Neural crest cell (in vitro differentiated cells): Measurements from ENCODE around the gene PARP9. TPM values are rescaled to one million over a fixed set of nuclear protein-coding genes. Genes with fewer than 3 reads are reported as not detected.

Experiments used
- DNase-seq: peaks from one replicate; pipeline ENCODE4 v3.0.0; 2021; ENCODE audit warnings: low read depth, mixed read lengths, low spot score
- H3K27ac Mint-ChIP-seq: one replicate; pipeline ENCODE4 v1.8.0; 2021; ENCODE audit warnings: mild to moderate bottlenecking, mixed read lengths; ENCODE audit not compliant: unreplicated experiment
- H3K27me3 Mint-ChIP-seq: 2 replicates; pipeline ENCODE4 v1.8.0; 2021; ENCODE audit warnings: low read depth, mild to moderate bottlenecking, mixed read lengths
- H3K36me3 Mint-ChIP-seq: 2 replicates; pipeline ENCODE4 v1.8.0; 2021; ENCODE audit warnings: low read depth, mild to moderate bottlenecking, mixed read lengths
- H3K4me1 Mint-ChIP-seq: 2 replicates; pipeline ENCODE4 v1.8.0; 2021; ENCODE audit warnings: mixed read lengths
- H3K4me3 Mint-ChIP-seq: one replicate; pipeline ENCODE4 v1.8.0; 2021; ENCODE audit warnings: mild to moderate bottlenecking, mixed read lengths
- H3K9me3 Mint-ChIP-seq: 2 replicates; pipeline ENCODE4 v1.8.0; 2021; ENCODE audit warnings: mixed read lengths
- total RNA-seq: library from RNA; stranded (reverse); gene quantifications from 2 replicates; pipeline ENCODE4 v1.2.1, GENCODE V29; 2021
- TF ChIP-seq, protein P1 (sequence below): fragments of 200-600 bp; sonication (generic); conservative IDR thresholded peaks from 2 replicates; pipeline ENCODE4 v1.5.0; 2021; ENCODE audit warnings: antibody characterized with exemption, mild to moderate bottlenecking

PARP9 gene
- total RNA-seq, 1 donor from 2014 or later: 3.0 TPM

DNA sequence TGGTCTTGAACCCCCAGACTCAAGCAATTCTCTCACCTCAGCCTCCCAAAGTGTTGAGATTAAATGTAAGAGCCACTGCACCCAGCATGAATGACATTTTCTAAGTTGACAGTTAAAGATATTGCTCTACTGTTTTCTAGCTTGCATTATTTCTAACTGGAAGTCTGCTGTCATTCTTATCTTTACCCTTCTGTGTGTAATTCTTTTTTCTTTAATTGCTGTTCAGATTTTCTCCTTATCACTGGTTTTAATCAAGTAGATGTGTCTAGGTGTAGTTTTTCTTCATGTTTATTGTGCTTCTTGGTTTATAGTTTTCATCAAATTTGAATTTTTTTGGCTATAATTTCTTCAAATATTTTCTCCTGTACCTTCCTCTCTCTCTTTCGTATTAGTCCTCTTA, 18.3 kb upstream of the PARP9 start:
- DNase-seq: no peak
- peaks cover 6% of the 10 kb centered on the region for H3K27me3 Mint-ChIP-seq
- H3K4me3 Mint-ChIP-seq: no peak overlapping the region
- H3K36me3 Mint-ChIP-seq: peaks cover 10% of the 10 kb centered on the region
- H3K4me1 Mint-ChIP-seq: no peaks in the 10 kb centered on the region
- peaks cover 18% of the 10 kb centered on the region for H3K9me3 Mint-ChIP-seq
- H3K27ac Mint-ChIP-seq: no peak overlapping the region
- TF ChIP-seq, protein P1, sequence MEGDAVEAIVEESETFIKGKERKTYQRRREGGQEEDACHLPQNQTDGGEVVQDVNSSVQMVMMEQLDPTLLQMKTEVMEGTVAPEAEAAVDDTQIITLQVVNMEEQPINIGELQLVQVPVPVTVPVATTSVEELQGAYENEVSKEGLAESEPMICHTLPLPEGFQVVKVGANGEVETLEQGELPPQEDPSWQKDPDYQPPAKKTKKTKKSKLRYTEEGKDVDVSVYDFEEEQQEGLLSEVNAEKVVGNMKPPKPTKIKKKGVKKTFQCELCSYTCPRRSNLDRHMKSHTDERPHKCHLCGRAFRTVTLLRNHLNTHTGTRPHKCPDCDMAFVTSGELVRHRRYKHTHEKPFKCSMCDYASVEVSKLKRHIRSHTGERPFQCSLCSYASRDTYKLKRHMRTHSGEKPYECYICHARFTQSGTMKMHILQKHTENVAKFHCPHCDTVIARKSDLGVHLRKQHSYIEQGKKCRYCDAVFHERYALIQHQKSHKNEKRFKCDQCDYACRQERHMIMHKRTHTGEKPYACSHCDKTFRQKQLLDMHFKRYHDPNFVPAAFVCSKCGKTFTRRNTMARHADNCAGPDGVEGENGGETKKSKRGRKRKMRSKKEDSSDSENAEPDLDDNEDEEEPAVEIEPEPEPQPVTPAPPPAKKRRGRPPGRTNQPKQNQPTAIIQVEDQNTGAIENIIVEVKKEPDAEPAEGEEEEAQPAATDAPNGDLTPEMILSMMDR: no peak

- Mint-ChIP-seq H3K27me3 (peaks cover 11% of the 10 kb centered on the region), H3K4me1 (peaks cover under 1% of the 10 kb centered on the region), H3K4me3 (no peak overlapping the region), H3K9me3 (peaks cover 18% of the 10 kb centered on the region), H3K36me3 (peaks cover 10% of the 10 kb centered on the region), H3K27ac (no peak overlapping the region)
- TF ChIP-seq, protein P1: no peak
- DNase-seq: no peak
These were observed 17.5 kb upstream of the PARP9 start for GRCh38 chr3:122581622-122582021.

DNA sequence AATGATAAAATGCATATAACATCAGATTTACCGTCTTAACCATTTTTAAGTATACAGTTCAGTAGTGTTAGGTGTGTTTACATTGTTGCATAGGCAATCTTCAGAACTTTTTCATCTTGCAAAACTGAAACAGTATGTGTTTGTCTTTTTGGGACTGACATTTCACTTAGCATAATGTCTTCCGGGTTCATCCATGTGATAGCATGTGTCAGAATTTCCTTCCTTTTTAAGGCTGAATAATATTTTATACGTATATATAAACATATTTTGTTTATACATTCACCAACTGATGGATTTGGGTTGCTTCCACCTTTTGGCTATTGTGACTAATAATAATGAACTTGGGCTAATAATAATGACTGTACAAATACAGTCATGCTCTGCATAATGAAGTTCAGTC, 16.4 kb upstream of the PARP9 start:
- Mint-ChIP-seq H3K27me3 (peaks cover 11% of the 10 kb centered on the region), H3K36me3 (peaks cover 10% of the 10 kb centered on the region), H3K4me3 (no peak overlapping the region), H3K9me3 (peaks cover 18% of the 10 kb centered on the region), H3K27ac (no peak overlapping the region), H3K4me1 (peaks cover 10% of the 10 kb centered on the region)
- DNase-seq: no peak
- TF ChIP-seq, protein P1: no peak

DNA sequence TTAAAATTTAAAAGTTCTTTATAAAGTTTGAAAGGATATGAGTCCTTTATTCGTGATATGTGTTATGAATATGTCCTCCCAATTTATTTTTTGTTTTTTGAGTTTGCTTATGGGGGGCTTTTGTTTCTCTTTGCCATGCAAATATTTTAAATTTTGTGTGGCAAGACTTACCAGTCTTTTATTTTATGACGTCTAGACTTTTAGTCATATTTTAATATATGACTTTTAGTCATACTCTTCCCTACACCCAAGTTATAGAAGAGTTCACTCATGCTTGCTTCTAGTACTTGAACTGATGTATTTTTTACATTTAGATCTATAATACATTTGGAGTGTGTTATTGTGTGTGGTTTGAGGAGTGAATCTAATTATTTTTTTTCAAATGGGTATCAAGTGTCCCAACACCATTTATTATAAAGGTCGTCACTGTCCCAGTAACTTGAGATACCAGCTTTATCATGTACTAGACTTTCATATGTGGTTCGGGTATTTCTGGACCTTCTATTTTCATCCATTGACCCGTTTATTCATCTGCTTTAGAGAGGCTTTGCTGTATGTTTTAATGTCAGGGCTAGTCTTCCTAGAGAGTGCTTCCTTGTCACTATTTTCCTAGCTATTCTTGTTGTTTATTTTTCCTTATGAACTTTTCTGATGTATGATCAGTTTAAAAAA, 14.1 kb upstream of the PARP9 start:
- H3K36me3 Mint-ChIP-seq: peaks cover 10% of the 10 kb centered on the region
- TF ChIP-seq, protein P1: no peak
- no peak for DNase-seq
- peaks cover 23% of the 10 kb centered on the region for H3K4me1 Mint-ChIP-seq
- H3K9me3 Mint-ChIP-seq: peaks cover 11% of the 10 kb centered on the region
- no peak overlapping the region for H3K4me3 Mint-ChIP-seq
- H3K27ac Mint-ChIP-seq: no peak overlapping the region
- H3K27me3 Mint-ChIP-seq: peaks cover 11% of the 10 kb centered on the region

- TF ChIP-seq, protein P1: no peak
- Mint-ChIP-seq H3K9me3 (peaks cover 9% of the 10 kb centered on the region), H3K4me3 (peak within 1 kb of the TSS; percentile 35), H3K36me3 (peaks cover 7% of the 10 kb centered on the region), H3K4me1 (peaks cover 29% of the 10 kb centered on the region), H3K27me3 (peaks cover 11% of the 10 kb centered on the region), H3K27ac (no peak within 1 kb of the TSS)
- DNase-seq: no peak
These were observed 13.4 kb upstream of the PARP9 start, which contains the start of gene PARP15 for GRCh38 chr3:122577409-122578031. PARP15 (plus strand) TSS chr3:122577650; CDS start chr3:122577668, 18 bp downstream.
